Erythroblast (primary cell): Measurements from ENCODE around the gene SLIT1.

ENCODE experiments used
- DNase-seq, 2 experiments: peaks; one replicate each; lab custom pipeline; 2025; lab: John Stamatoyannopoulos, UW
- GATA1 ChIP-seq: IDR thresholded peaks from 2 replicates; pipeline ENCODE4 v1.6.1; 2011; ENCODE audit warnings: low read depth, mild to moderate bottlenecking, control low read depth, low read length, moderate library complexity
- POLR2A ChIP-seq: IDR thresholded peaks from 2 replicates; pipeline ENCODE4 v1.6.1; 2011; ENCODE audit warnings: mild to moderate bottlenecking, low read length

Gene SLIT1

GRCh38 chr10:97134110-97134509, 51.6 kb downstream of the SLIT1 start:
- TF ChIP-seq GATA1 = no peak
- no peak for TF ChIP-seq POLR2A
- no peak for DNase-seq

- no peak for DNase-seq
- TF ChIP-seq POLR2A (no peak), GATA1 (no peak)
These were observed 53.5 kb downstream of the SLIT1 start for GRCh38 chr10:97132273-97132672.

DNA sequence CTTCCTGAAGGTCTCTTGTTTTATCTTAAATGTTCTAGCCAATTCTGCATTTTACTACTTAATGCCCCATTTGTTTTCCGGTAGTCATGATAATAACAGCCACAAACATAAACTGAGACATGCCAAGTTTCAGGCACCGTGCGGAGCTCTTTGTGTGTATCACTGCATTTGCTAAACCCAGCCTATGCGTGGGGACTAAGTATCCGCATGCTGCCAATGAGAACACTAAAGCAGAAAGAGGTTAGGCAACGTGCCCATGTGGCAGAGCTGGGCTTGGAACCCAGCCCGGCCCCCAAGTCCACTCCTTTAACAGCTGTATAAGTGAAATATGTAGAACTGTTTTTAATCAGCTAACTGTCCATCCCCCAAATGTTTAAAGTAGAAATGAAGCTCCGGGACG, 54.1 kb downstream of the SLIT1 start:
- no peak for DNase-seq
- TF ChIP-seq GATA1 (no peak), POLR2A (no peak)

DNA sequence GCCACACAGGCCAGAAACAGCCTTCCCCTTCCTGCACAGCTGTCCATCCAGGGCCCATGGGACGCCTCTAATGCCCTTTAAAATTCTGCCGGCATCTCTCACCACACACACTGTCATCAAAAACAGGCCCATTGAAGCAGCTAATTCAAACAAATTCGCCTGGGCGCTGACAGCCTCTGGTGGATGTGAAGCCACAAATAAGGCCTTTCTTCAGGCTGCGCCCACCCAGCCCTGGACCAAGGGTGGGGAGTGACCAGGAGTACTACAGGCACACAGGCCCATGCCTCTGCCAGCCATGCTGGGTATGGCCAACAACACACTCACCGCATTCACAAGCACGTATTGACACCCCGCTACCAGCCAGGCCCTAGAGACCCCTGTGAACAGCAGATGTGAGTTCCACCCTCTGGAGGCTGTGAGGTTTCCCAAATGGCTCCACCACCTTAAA, 54.6 kb downstream of the SLIT1 start:
- DNase-seq = no peak
- TF ChIP-seq POLR2A = no peak

- TF ChIP-seq POLR2A = no peak
- DNase-seq = no peak
These were observed 56.1 kb downstream of the SLIT1 start for GRCh38 chr10:97129666-97130065.

DNA sequence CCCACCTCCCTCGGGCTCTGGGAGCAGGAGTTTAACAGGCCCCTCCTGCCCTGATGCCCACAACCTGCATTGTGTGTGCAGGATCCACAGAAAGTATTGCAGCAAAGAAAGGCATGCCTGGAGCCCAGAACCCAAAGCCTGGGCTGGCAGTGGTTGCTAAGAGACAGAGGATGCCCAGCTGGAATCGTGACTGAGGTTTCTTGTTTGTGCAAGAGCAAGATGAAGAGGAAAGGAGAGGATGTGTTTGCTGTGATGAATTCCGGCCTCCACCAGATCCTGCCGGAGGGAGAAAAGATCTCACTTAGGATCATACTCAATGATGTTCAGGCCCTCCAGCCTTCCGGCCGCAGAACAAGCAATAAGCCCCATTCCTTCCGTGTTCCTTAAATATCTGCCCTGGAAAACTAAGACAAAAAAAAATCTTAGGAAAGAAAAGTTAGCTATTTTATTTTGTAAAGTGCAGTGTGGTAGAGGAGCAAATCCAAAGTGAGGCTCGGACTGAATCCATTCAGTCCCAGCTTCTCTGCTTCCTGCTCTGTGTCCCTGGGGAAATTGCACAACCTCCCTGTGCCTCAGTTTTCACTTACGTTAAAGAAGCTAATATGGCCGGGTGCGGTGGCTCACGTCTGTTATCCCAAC, 57.1 kb downstream of the SLIT1 start:
- TF ChIP-seq POLR2A (no peak), GATA1 (no peak)
- DNase-seq = no peak

DNA sequence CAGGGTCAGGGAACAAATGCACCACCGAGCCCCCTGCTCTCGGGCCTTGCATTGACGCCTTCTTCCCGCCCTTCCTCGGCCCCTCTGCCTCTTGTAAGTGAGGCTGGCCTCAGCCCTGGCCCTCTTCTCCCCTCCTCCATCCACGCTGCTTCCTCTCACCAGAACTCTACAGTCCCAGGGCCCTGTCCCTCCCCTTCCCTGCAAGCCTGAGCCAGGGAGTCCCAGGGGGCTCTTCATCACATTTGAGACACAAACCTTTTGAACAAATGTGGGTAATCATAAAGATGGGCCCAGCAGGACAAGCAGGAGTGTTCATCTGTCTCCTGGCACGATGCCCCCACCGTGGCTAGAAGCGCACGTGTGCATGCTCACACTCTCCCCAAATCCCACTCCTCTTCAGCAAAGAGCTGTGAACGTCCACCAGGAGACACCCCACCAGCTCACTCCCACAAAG, 57.7 kb downstream of the SLIT1 start:
- TF ChIP-seq GATA1 (no peak), POLR2A (no peak)
- no peak for DNase-seq

DNA sequence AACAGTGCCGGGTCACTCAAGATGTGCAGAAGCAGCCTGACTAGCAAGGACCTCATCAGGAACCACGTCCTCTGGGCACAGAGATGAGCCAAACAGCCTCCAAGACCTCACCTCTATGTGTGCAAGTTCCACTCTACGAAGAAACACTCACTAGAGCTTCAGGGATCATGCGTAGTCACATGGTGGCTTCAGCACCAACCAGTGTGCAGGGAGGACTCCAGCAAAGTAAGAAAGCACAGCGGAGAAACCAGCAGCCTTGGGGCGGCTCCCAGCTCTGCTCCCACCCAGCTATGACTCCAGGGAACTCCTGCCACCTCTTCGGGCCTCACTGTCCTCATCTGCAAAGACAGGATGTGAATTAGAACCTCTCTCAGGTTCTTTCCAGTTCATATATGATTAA, 58.2 kb downstream of the SLIT1 start:
- DNase-seq = no peak
- no peak for TF ChIP-seq GATA1
- TF ChIP-seq POLR2A = no peak

GRCh38 chr10:97124211-97124610, 61.5 kb downstream of the SLIT1 start:
- no peak for DNase-seq
- TF ChIP-seq POLR2A (no peak), GATA1 (no peak)

DNA sequence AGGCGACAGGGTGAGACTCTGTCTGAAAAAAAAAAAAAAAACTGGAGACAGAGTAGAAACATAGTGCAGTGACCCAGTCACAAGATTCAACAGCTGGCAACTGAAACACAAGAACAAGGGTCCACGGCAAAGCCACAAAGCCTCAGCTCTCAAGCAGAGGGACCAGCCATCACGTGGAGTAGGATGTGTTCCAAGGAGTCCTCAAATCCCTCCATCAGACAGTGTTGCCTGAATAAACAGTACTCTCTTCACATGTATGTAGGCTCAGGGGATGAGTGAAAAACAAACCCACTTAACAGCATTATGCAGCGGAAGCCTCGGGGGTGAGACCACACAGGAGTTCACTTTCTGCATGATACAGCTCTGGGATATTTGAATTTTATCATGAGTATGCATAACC, 62.0 kb downstream of the SLIT1 start:
- no peak for DNase-seq
- no peak for TF ChIP-seq POLR2A
- no peak for TF ChIP-seq GATA1

DNA sequence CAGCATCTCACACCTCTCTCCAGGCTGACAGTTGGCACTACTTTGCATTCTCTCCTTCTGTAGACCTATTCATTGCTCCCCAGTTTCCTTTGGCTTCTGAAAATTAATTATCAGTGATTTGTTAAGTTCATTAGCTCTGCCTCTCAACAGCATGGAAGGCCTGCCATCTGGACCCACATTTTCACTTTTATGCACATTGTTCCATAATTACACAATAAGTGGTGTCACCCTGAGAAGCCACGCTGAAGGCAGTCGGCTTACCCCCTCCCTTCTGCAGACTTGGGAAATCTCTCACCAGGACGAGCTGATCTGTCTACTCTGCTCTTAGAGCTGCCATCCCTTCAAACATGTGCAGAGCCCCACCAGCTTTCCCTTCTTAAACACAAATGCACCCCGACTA, 64.7 kb downstream of the SLIT1 start:
- TF ChIP-seq POLR2A (no peak), GATA1 (no peak)

GRCh38 chr10:97120370-97120769, 65.4 kb downstream of the SLIT1 start:
- no peak for TF ChIP-seq POLR2A
- no peak for TF ChIP-seq GATA1
- DNase-seq = no peak

More for the DNA sequence above, 64.7 kb downstream of the SLIT1 start:
- DNase-seq = no peak

DNA sequence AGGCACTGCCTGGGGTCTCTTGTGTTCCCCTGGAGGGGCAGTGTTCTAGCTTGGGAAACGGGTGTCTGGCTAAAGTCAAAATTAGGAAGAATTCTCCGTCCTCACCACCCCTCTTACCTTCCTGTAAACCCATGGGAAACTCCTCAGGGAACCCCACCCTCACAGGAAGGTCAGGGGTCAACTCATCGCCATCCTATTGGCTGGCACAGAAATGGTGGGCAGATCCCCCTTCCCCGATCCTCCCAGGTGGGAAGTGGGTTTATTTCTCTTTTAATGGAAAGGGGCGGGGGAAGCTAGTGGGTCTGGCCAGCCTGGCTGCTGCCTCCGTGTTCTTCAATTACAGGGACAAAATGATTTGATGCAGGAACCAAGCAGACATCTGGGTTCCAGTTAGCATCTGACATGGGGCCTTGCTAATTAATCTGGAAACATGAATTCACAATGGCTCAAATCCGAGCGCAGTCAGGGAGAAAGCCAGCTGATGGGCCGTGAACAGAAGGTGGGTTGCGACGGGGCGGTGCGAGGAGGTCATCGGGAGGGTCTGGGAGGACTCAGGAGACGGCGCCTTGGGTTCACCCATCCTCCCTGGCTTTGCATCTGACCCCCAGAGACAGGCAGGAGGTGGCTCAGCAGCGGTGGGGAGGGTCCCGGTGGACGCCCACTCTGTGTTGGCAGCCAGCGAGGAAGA, 66.6 kb downstream of the SLIT1 start:
- DNase-seq = no peak
- TF ChIP-seq GATA1 = no peak
- TF ChIP-seq POLR2A = no peak

GRCh38 chr10:97117372-97117771, 68.4 kb downstream of the SLIT1 start:
- no peak for TF ChIP-seq POLR2A
- TF ChIP-seq GATA1 = no peak
- DNase-seq = peak in 1 of 2 experiments; percentile 28

DNA sequence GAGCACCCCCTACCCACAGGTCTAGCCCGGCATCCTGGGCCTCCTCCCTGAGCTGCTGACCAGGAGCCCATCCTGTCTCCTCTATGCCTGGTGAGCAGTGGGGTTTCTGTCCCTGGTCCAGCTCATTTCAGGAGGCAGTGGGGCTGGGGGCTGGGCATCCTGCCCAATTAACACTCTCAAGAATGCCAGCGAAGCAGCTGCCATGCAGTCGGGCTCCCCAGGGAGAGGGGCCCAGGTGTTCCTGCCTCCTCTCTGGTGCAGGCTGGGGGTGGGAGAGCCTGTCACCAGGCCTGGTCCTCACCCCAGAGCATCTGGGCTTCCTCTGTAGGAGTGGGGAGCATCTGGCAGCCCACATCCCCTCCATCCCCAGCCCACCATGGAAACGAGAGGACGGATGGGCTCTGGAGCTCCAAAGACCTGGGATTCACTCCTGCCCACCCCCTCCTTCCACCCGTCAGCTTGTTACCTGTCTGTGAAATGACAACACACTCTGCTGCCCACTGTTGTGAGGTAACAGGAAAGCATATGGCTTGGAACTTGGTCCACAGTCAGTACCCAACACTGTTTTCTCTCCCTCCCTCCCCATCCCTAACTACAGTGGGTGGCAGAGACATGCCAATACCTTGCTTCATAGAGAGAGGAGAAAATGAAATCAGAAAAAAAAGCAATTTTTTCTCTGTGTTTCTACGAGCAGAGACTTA, 69.1 kb downstream of the SLIT1 start:
- no peak for DNase-seq
- TF ChIP-seq POLR2A (no peak), GATA1 (no peak)
